Endothelial cell of umbilical vein (primary cell): ENCODE data around the gene GRB14.
"Not testable (repeated sequence)": the region's sequence is repeated elsewhere in the genome, so short reads cannot be mapped to it uniquely, and the experiment has no call there.

ENCODE experiments used
- EZH2 ChIP-seq: IDR thresholded peaks from 2 replicates; pipeline ENCODE4 v1.6.1; 2012; ENCODE audit warnings: borderline replicate concordance, low read depth, mild to moderate bottlenecking, moderate library complexity, low read length, inconsistent platforms; ENCODE audit not compliant: severe bottlenecking
- FOS ChIP-seq: IDR thresholded peaks from 2 replicates; pipeline ENCODE4 v1.6.1; 2011; ENCODE audit warnings: mild to moderate bottlenecking, low read length, moderate library complexity, borderline replicate concordance; ENCODE audit not compliant: insufficient read depth
- JUN ChIP-seq: IDR thresholded peaks from 2 replicates; pipeline ENCODE4 v1.6.1; 2011; ENCODE audit warnings: borderline replicate concordance, low read depth; ENCODE audit not compliant: insufficient read length, insufficient read depth
- MYC ChIP-seq: IDR thresholded peaks from one replicate; pipeline ENCODE4 v1.6.1; 2011; ENCODE audit warnings: mild to moderate bottlenecking, low read depth, low read length
- POLR2A ChIP-seq: IDR thresholded peaks from 2 replicates; pipeline ENCODE4 v1.6.1; 2012; ENCODE audit warnings: low read depth, mild to moderate bottlenecking, control low read depth, low read length
- POLR2AphosphoS5 ChIP-seq: IDR thresholded peaks from 2 replicates; pipeline ENCODE4 v1.6.1; 2012; ENCODE audit warnings: low read depth, mild to moderate bottlenecking, control low read depth, low read length, moderate library complexity; ENCODE audit not compliant: insufficient read depth
- TF ChIP-seq, protein P1 (sequence below), 2 donors: IDR thresholded peaks; 1 replicate in 1 of 2; 2 replicates in 1 of 2; pipeline ENCODE4 v1.5.1; 2011; ENCODE audit warnings: low read length in 2 of 2, mild to moderate bottlenecking in 2 of 2, moderate library complexity in 2 of 2, control low read depth in 1 of 2, inconsistent platforms in 1 of 2, low read depth in 1 of 2; ENCODE audit not compliant: insufficient read depth in 1 of 2; ENCODE audit errors: extremely low read depth in 1 of 2

DNA sequence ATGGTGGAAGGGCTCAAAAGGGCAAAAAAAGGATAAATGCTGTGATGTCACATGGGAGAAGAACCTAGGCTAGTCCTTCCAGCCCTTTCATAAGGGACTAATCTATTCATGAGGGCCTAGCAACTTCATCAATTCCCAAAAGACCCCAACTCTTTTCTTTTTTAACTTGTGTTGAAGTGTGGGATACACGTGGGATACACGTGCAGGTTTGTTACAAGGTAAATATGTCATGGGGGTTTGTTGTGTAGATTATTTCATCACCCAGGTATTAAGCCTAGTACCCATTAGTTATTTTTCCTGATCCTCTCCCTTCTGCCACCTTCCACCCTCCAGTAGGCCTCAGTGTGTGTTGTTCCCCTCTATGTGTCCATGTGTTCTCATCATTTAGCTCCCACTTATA is 156.2 kb downstream of the GRB14 start:
- TF ChIP-seq POLR2AphosphoS5, JUN, POLR2A, FOS, MYC, EZH2: not testable (repeated sequence)
- TF ChIP-seq, protein P1, sequence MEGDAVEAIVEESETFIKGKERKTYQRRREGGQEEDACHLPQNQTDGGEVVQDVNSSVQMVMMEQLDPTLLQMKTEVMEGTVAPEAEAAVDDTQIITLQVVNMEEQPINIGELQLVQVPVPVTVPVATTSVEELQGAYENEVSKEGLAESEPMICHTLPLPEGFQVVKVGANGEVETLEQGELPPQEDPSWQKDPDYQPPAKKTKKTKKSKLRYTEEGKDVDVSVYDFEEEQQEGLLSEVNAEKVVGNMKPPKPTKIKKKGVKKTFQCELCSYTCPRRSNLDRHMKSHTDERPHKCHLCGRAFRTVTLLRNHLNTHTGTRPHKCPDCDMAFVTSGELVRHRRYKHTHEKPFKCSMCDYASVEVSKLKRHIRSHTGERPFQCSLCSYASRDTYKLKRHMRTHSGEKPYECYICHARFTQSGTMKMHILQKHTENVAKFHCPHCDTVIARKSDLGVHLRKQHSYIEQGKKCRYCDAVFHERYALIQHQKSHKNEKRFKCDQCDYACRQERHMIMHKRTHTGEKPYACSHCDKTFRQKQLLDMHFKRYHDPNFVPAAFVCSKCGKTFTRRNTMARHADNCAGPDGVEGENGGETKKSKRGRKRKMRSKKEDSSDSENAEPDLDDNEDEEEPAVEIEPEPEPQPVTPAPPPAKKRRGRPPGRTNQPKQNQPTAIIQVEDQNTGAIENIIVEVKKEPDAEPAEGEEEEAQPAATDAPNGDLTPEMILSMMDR (IDR thresholded peaks at IDR 0.05; ENCODE audit: extremely low read depth in 1 of 2, insufficient read depth in 1 of 2, low read depth in 1 of 2, low read length in 2 of 2), result not testable (repeated sequence)
